Neuron (in vitro differentiated cells): ENCODE measurements around the gene COL27A1.

ENCODE experiments used
- H2AFZ ChIP-seq: one replicate; pipeline ENCODE4 v1.6.1; 2013; ENCODE audit warnings: low read depth, mild to moderate bottlenecking, inconsistent platforms, low read length, moderate library complexity
- H3K27me3 ChIP-seq: one replicate; pipeline ENCODE4 v1.6.1; 2013; ENCODE audit warnings: low read length; ENCODE audit not compliant: insufficient read depth
- H3K36me3 ChIP-seq: one replicate; pipeline ENCODE4 v1.6.1; 2013; ENCODE audit warnings: low read length; ENCODE audit not compliant: insufficient read depth
- H3K4me1 ChIP-seq: one replicate; pipeline ENCODE4 v1.6.1; 2013; ENCODE audit warnings: low read length; ENCODE audit not compliant: insufficient read depth
- H3K4me3 ChIP-seq: 2 replicates; pipeline ENCODE4 v1.5.1; 2013; ENCODE audit warnings: mild to moderate bottlenecking, low read length, moderate library complexity
- H3K9me3 ChIP-seq: one replicate; pipeline ENCODE4 v1.6.1; 2013; ENCODE audit warnings: low read length

The COL27A1 gene

DNA sequence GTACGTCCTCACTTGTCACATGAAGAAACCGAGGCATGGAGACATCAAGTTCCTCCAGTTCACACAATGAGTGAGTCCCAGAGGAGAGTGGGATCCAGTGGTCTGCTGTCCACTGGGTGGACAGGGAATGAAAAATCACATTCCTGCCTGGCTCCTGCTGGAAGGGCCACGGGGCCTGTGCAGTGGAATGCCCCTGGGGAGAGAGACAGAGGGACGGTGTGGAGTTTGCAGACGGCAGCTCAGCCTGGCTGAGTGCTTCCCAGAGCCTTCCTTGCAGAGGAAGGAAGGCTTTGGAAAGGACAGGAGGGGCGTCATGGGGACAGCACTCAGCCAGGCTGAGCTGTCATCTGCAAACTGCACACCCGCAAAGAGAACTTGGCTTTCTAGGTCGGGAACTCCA is 74.7 kb downstream of the COL27A1 start:
- no peak overlapping the region for H2AFZ ChIP-seq
- H3K4me1 ChIP-seq = peaks cover 50% of the 10 kb centered on the region
- no peaks in the 10 kb centered on the region for H3K36me3 ChIP-seq
- H3K4me3 ChIP-seq = no peak overlapping the region
- no peaks in the 10 kb centered on the region for H3K9me3 ChIP-seq
- no peaks in the 10 kb centered on the region for H3K27me3 ChIP-seq

DNA sequence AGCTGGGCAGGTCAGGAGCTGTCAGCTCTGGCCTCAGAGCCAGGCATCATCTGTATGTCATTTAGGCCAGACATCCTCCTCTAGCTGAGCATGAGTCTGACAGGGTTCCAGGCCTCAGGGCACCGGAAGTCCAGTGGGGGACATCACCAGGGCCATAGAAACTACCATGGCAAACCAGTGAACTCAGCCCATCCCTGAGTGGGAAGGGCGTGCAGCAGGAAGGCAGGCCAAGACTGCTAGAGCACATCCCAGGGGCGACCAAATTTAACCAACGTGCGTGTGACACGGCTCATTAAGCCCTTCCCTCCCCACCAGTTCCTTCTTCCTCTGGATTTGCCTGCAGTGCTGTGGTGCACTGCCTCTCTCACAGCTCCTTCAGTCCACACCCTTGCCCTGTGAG is 75.9 kb downstream of the COL27A1 start:
- no peaks in the 10 kb centered on the region for H3K27me3 ChIP-seq
- H2AFZ ChIP-seq = no peak overlapping the region
- no peaks in the 10 kb centered on the region for H3K36me3 ChIP-seq
- peaks cover 38% of the 10 kb centered on the region for H3K4me1 ChIP-seq
- no peak overlapping the region for H3K4me3 ChIP-seq
- no peaks in the 10 kb centered on the region for H3K9me3 ChIP-seq

DNA sequence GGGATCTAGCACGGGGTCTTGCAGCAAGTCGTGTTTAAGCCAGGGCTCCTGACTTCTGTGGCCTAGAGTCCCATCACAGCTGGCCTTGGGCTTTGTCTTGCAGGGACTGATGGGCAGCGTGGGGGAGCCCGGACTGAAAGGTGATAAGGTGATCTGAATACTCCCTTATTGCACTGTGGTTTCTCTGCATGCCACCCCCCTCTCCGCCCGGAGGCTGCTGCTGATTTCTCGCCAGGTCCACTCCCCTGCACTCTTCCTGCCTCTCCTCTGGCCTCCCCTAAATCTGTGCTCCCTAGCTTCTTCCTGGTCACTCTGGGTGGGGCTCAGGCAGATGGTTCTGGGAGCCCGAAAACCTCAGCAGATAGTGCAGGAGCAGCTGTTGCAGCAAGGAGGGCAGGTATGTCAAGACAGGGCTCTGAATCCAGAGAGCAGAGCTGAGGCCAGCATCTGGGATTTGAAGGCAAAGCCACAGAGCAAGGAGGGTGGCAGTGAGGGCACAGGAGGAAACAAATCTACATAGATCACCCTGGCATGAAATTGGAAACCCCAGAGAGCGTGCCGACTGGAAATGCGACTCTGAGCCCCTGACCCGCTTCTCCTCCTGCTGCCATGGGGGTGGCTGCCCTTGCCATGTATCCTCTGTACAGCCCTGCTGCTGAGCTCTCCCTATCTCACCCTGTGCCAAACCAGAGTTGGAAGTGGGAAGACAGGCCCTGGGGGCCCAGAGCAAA is 76.5 kb downstream of the COL27A1 start:
- Histone ChIP-seq H3K4me1 (peaks cover 32% of the 10 kb centered on the region), H3K36me3 (no peaks in the 10 kb centered on the region), H3K4me3 (no peak overlapping the region), H3K27me3 (no peaks in the 10 kb centered on the region), H2AFZ (no peak overlapping the region), H3K9me3 (no peaks in the 10 kb centered on the region)

DNA sequence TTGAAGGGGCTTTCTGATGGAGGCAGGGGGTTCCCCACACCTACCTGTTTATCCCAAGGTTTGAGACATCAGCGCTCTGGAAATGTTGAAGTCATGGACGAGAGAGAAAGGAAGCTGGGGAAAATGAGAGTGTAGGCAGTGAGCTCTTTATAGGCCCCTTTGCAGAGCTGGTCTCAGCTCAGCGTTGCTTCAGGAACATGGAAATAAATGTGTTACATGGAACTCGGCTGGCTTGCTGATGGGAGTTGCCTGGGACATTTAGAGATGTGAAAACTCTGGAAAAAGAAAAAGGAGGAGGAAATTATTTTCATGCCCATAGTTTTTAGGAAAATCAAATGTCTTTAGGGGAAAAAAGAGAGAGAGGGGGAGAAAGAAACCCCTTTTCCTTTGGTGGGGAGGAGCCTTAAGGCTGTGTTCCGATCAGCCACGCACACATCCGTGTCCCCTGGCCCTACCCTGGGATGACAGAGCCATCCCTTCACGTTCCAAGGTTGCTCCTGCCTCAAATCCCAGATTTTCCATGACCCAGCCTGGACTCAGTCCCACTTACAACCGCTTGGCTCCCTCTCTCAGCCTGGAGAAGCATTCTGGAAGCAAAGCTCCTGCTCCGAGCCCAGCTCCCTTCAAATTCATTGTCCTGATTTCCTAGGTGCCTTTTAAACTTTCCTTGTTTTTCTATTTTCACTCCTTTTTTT is 78.3 kb downstream of the COL27A1 start:
- no peak overlapping the region for H3K4me3 ChIP-seq

DNA sequence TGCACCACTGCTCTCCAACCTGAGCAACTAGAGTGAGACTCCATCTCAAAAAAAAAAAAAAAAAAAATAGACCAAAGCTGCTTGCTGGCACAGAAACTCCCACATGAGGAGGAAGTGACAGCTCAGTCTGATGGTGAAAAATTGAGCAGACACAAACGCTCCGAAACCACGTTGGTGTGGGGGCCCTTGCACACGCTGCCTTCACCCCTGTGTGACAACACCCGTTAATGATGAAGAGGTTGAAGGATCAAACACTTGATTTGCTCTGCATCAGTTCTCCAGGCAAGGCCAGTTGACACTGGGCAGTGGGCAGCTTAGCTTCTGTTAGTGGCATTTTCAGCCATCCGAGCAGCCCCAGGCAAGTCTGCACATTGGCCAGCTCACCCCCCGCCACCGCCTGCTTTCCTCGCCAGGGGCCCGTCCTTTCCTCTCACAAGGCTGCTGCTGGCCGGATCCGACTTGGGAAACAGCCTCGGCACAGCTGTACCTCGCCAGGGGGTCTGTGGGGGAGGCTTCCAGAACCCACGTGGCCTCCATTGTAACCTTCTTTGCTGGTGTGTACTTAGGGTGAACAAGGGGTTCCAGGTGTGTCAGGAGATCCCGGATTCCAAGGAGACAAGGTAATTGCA is 79.8 kb downstream of the COL27A1 start:
- H3K36me3 ChIP-seq = no peaks in the 10 kb centered on the region
- no peak overlapping the region for H3K4me3 ChIP-seq
- H2AFZ ChIP-seq = no peak overlapping the region
- H3K9me3 ChIP-seq = no peaks in the 10 kb centered on the region
- H3K4me1 ChIP-seq = peaks cover 4% of the 10 kb centered on the region
- no peaks in the 10 kb centered on the region for H3K27me3 ChIP-seq

More for the DNA sequence above, 78.3 kb downstream of the COL27A1 start:
- Histone ChIP-seq H3K4me1 (peaks cover 20% of the 10 kb centered on the region), H3K9me3 (no peaks in the 10 kb centered on the region), H3K36me3 (no peaks in the 10 kb centered on the region), H2AFZ (no peak overlapping the region), H3K27me3 (no peaks in the 10 kb centered on the region)

DNA sequence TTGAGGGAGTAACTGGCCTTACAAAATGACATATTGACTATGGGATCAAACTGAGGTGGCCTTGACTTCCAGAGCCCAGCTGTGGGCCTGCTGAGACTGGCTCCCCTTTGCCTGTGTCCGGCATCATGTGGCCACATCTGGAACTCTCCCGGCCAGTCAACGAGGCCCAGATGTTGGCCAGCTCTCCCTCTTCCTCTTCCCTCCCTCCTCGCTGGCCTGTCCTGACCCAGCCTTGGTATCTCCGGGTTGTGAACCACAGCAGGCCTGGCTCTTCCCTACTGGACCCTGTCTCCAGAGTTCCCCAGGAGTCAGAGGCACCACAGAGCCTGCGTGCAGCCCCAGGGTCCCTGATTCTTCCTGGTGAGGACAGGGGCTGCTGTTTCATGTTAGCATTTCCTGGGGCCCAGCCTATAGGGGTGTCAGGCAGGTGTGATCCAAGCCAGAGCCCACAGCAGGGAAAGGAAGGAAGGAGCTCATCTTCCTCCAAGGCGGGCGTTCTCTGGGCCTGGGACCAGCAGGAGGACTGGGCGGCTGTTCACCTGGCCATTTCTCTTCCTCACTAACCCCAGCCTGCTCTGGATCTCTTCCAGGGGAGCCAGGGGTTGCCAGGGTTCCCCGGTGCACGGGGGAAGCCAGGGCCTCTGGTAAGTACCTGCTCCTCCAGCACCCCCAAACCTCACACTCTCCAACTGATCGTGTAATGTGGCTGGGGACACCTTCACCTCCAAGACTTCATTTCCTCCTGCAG is 81.2 kb downstream of the COL27A1 start:
- Histone ChIP-seq H3K36me3 (no peaks in the 10 kb centered on the region), H2AFZ (no peak overlapping the region), H3K27me3 (no peaks in the 10 kb centered on the region), H3K4me3 (no peak overlapping the region), H3K9me3 (no peaks in the 10 kb centered on the region), H3K4me1 (no peaks in the 10 kb centered on the region)

DNA sequence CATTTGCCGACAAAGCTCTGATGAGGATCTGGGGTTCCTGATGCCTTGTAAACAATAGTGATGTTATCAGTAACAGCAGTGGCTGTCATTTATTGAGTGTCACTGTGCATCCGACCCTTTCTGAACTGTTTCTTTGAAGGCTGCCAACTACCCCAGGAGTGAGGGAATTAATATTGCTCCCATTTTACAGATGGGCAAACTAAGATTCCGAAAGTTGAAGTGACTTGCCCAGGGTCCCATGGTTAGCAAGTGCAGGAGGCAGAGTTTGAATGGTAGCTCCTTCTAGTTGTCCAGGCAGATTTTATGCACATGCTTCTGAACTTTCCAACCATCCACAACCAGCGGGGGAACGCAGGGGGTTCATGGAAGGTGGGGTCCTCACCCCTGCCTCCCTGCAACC is 81.9 kb downstream of the COL27A1 start:
- H3K36me3 ChIP-seq = no peaks in the 10 kb centered on the region
- H3K27me3 ChIP-seq = no peaks in the 10 kb centered on the region
- H3K4me1 ChIP-seq = peaks cover 7% of the 10 kb centered on the region
- H3K9me3 ChIP-seq = no peaks in the 10 kb centered on the region
- H3K4me3 ChIP-seq = no peak overlapping the region
- H2AFZ ChIP-seq = no peak overlapping the region

DNA sequence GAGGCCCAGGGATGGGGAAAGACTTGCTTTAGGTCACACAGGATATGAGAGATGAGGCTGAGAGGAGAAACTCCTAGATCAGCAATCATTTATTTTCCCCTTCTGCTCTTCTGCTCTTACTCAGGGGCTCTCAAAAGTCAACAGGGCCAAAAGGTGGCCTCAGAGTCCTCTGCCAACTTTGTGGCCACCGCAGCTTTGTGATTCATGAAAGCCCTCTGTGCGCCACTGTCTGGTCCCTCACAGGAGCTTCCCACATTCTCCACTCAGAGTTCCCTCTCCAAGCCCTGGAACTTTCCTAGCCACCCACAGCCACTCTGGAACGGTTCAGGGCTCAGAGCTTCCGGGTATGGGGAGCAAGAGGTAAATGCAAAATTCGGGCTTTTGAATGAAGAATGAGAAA is 82.4 kb downstream of the COL27A1 start:
- H3K36me3 ChIP-seq = no peaks in the 10 kb centered on the region
- H3K9me3 ChIP-seq = no peaks in the 10 kb centered on the region
- H2AFZ ChIP-seq = no peak overlapping the region
- H3K4me3 ChIP-seq = no peak overlapping the region
- no peaks in the 10 kb centered on the region for H3K27me3 ChIP-seq
- H3K4me1 ChIP-seq = peaks cover 12% of the 10 kb centered on the region

DNA sequence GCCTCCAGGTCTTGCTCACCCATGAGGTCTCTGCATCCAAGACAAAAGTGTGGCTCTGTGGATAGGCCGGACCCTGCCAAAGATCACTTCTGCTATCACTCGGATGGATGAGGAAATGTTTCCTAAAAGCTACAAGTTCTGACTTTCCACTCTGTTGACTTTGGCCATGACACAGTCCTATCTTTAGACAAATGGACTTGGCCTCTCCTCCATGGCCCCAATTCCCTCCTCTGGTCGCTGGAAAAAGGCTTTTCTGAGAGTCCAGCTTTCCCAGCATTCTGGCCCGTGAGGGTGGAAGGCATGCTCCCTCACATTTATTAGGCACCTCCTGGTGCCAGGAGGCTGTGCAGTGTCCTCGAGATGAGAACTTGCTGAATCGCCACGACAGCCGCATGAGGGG is 83.1 kb downstream of the COL27A1 start:
- H3K9me3 ChIP-seq = no peaks in the 10 kb centered on the region
- H3K4me1 ChIP-seq = peaks cover 19% of the 10 kb centered on the region
- H2AFZ ChIP-seq = no peak overlapping the region
- no peaks in the 10 kb centered on the region for H3K36me3 ChIP-seq
- no peak overlapping the region for H3K4me3 ChIP-seq
- H3K27me3 ChIP-seq = no peaks in the 10 kb centered on the region

DNA sequence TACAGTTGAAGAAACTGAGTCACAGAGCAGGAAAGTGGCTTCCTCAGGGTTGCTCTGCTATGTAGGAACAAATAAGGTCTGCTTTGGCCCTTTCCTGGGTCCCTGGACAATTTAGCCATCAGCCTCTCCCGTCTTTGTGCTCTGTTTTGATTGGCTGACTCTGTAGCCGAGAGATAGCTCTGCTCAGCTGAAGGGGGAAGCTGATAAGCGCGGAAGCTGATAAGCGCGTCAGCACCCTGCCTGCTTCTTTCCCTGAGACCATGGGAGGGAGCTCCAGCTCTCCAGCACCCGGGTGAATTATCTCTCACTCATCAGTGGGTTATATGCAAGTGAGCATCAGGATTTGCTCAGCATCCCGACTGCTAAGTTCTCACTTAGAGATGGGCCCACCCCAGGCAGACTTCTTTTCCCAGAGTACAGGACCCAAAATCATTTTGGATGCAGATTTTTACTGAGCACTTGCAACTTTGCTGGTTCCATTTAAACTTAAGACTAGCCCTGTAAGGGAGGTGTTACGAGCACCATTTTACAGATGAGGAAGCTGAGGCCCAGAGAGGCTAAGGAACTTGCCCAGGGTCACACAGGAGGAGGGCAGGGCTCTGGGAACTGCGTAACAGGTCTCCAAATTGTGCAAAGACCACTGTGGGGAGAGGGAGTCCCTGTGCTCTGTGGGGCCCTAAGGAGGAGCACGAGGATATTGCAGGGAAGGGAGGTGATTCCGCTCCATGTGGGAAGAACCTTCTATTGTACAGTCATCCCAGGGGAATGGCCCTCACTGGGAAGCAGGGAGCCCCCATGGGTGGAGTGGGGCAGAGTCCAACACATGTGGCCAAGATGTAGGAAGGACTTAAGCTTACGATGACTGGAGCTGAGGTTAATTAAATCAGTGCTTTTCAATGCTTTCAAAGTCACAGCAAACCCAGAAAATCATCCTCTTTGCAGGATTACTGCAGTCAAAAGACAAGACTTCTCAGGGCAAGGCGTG is 83.8 kb downstream of the COL27A1 start:
- Histone ChIP-seq H2AFZ (no peak overlapping the region), H3K4me1 (peaks cover 20% of the 10 kb centered on the region), H3K36me3 (no peaks in the 10 kb centered on the region), H3K27me3 (no peaks in the 10 kb centered on the region), H3K9me3 (no peaks in the 10 kb centered on the region), H3K4me3 (no peak overlapping the region)

DNA sequence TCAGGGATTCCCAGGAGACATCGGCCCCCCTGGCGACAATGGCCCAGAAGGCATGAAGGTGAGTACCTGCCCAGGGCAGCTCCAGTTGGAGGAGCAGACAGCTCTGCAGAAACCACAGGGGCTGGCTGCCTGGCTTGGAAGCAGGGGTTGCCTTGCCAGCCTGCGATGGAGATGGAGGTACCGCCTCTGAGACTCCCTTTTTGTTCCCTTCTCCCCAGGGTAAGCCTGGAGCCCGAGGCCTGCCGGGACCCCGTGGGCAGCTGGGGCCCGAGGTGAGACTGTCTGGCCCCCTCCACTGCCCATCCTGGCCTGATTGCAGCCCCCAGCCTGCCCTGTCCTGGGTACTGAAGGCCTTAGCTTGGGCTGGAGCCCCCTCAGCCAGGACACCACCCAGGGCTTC is 84.9 kb downstream of the COL27A1 start:
- H2AFZ ChIP-seq = no peak overlapping the region
- H3K27me3 ChIP-seq = no peaks in the 10 kb centered on the region
- H3K36me3 ChIP-seq = no peaks in the 10 kb centered on the region
- H3K4me3 ChIP-seq = no peak overlapping the region
- peaks cover 20% of the 10 kb centered on the region for H3K4me1 ChIP-seq
- H3K9me3 ChIP-seq = no peaks in the 10 kb centered on the region
